Left ventricle myocardium superior (tissue), 1 donor: ENCODE measurements around the gene EPHA3. TPM values are rescaled to one million over a fixed set of nuclear protein-coding genes. Genes with fewer than 3 reads are reported as not detected.

Source experiments
- ATAC-seq: fragments of 200-7000 bp; cut with Tn5 transposase; one replicate; pipeline ENCODE4 v1.9.1; 2020; ENCODE audit warnings: mild to moderate bottlenecking, moderate library complexity
- DNase-seq: peaks from one replicate; pipeline ENCODE4 v3.0.0-alpha.2; 2020
- intact Hi-C: fragments of 100-400 bp; cut with micrococcal nuclease; formaldehyde crosslinking; loops from one replicate; pipeline ENCODE4 v1.11.0; 2022
- total RNA-seq: library from RNA; stranded (reverse); fragmentation: NEBNext Ultra II Directional; extraction: Animal tissue kit (Norgen Biotek cat#: 25700); gene quantifications from one replicate; pipeline ENCODE4 v1.2.1, GENCODE V29; 2021
- donor health status: DM: no; HTN: yes; CAD: no; lungs with severe emphysema.

EPHA3 gene
- total RNA-seq, 1 donor from 2014 or later, result 1.9 TPM

GRCh38 chr3:89266074-89266473, 158.7 kb downstream of the EPHA3 start:
- intact Hi-C loops, result no loop called here

GRCh38 chr3:89268059-89268458, 160.6 kb downstream of the EPHA3 start:
- ATAC-seq, result no peak
- DNase-seq, result no peak
- intact Hi-C loops, result no loop called here

More at GRCh38 chr3:89266074-89266473, 158.7 kb downstream of the EPHA3 start:
- DNase-seq (no peak), ATAC-seq (no peak)

- intact Hi-C loops, result no loop called here
- DNase-seq (no peak), ATAC-seq (no peak)
Observed at GRCh38 chr3:89270201-89270600, 162.8 kb downstream of the EPHA3 start.

GRCh38 chr3:89275001-89275400, 167.6 kb downstream of the EPHA3 start:
- no peak for DNase-seq
- no peak for ATAC-seq
- intact Hi-C loops, result no loop called here

- no peak for DNase-seq
- ATAC-seq, result no peak
- intact Hi-C loops, result no loop called here
Observed at GRCh38 chr3:89276116-89276515, 168.7 kb downstream of the EPHA3 start.

GRCh38 chr3:89278302-89279025, 171.0 kb downstream of the EPHA3 start:
- intact Hi-C loops, result no loop called here
- ATAC-seq, result no peak
- DNase-seq, result no peak

- DNase-seq (no peak), ATAC-seq (no peak)
- intact Hi-C loops, result no loop called here
Observed at GRCh38 chr3:89280301-89280700, 172.9 kb downstream of the EPHA3 start.

GRCh38 chr3:89280822-89281365, 173.5 kb downstream of the EPHA3 start:
- no peak for ATAC-seq
- intact Hi-C loops, result no loop called here
- DNase-seq, result no peak

- intact Hi-C loops, result no loop called here
- ATAC-seq, result no peak
- DNase-seq, result no peak
Observed at GRCh38 chr3:89287902-89288508, 180.6 kb downstream of the EPHA3 start.

GRCh38 chr3:89289574-89290190, 182.3 kb downstream of the EPHA3 start:
- DNase-seq, result no peak
- intact Hi-C loops, result no loop called here
- no peak for ATAC-seq

GRCh38 chr3:89297199-89297598, 189.8 kb downstream of the EPHA3 start:
- DNase-seq (no peak), ATAC-seq (no peak)
- intact Hi-C loops, result no loop called here

GRCh38 chr3:89300526-89300925, 193.1 kb downstream of the EPHA3 start:
- ATAC-seq, result no peak
- no peak for DNase-seq
- intact Hi-C loops, result no loop called here

- no peak for ATAC-seq
- intact Hi-C loops, result no loop called here
Observed at GRCh38 chr3:89300981-89301380, 193.6 kb downstream of the EPHA3 start.

GRCh38 chr3:89303701-89304100, 196.3 kb downstream of the EPHA3 start:
- ATAC-seq, result no peak
- no peak for DNase-seq
- intact Hi-C loops, result no loop called here

More at GRCh38 chr3:89300981-89301380, 193.6 kb downstream of the EPHA3 start:
- no peak for DNase-seq

GRCh38 chr3:89306540-89306939, 199.1 kb downstream of the EPHA3 start:
- ATAC-seq (no peak), DNase-seq (no peak)
- intact Hi-C loops, result no loop called here

GRCh38 chr3:89311581-89311980, 204.2 kb downstream of the EPHA3 start:
- ATAC-seq (no peak), DNase-seq (no peak)
- intact Hi-C loops, result no loop called here

- DNase-seq (no peak), ATAC-seq (no peak)
- intact Hi-C loops, result no loop called here
Observed at GRCh38 chr3:89312141-89312540, 204.7 kb downstream of the EPHA3 start.

- ATAC-seq (no peak), DNase-seq (no peak)
- intact Hi-C loops, result no loop called here
Observed at GRCh38 chr3:89314454-89315098, 207.2 kb downstream of the EPHA3 start.

GRCh38 chr3:89315750-89316470, 208.5 kb downstream of the EPHA3 start:
- intact Hi-C loops, result no loop called here
- ATAC-seq (no peak), DNase-seq (no peak)
